ENCODE data around the gene NOS1. TPM values are rescaled to one million over a fixed set of nuclear protein-coding genes. Genes with fewer than 3 reads are reported as not detected.
A peak's percentile ranks its signal among the peaks of the same experiment; 100 is the strongest.
"Not testable (repeated sequence)": the region's sequence is repeated elsewhere in the genome, so short reads cannot be mapped to it uniquely, and the experiment has no call there.

Gene NOS1
- total and polyA plus RNA-seq, 5 experiments from 2014 or later, result not detected

DNA sequence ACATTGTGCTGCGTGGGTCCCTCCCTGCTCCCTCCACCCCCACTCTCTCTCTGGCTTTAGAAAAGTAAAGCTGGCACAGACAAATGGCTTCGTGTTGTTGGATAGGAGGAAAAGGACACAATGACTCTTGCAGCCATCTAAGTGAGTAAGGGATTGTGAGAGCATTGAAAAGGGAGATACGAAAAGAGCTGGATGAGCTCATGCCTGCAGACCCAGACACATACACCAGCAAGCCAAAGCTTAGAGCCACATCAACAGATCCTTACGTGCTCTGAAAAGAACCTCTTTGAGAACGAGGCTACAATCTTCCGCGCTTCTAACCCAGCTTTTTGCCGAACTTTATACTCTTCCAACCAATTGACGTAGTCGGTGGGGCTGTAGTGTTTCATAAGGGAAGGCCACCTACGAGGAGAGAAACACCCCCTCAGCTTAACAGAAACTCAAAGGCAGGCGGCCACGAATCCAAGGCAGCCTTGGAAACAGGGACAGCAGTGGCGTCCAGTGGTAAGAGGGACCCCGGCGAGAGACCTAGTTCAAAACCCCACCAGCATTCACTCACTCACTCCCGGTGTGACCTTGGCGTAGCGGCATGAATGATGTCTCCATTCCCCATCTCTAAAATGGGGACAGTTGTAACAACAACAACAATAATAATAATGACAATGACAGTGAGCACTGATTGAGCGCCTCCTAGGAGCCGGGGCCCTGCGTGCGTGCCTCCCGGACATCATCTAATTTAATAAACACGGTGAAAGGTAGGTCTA, 172.3 kb downstream of the NOS1 start:
- DNase-seq (no peak), ATAC-seq (no peak)
- Mint-ChIP-seq H3K36me3 (peaks cover 4 to 35% (median 15%) of the 10 kb centered on the region in 3 donors), H3K27ac (peak overlapping the region; percentile 82 to 97 (median 93)), H3K27me3 (peaks cover 0 to 7% (median 0%) of the 10 kb centered on the region in 5 donors), H3K4me3 (peak overlapping the region; percentile 89 to 97 (median 94)), H3K9me3 (no peaks in the 10 kb centered on the region), H3K4me1 (peaks cover 11 to 49% (median 28%) of the 10 kb centered on the region in 4 donors)
- POLR2A ChIA-PET, result interaction anchor here (0.6 kb wide), 1 partner anchor 304 kb away, joined by 3 read pairs; no protein-coding TSS in a partner anchor

GRCh38 chr12:117188121-117188665, 173.2 kb downstream of the NOS1 start:
- H3K4me3 Mint-ChIP-seq, result peak overlapping the region; percentile 65 to 97 (median 94)
- DNase-seq (no peak), ATAC-seq (no peak)
- peaks cover 0 to 2% (median 0%) of the 10 kb centered on the region in 5 donors for H3K27me3 Mint-ChIP-seq
- H3K27ac Mint-ChIP-seq, result peak overlapping the region in 5 of 10 donors; percentile 11 to 88 (median 43)
- H3K9me3 Mint-ChIP-seq, result no peaks in the 10 kb centered on the region
- POLR2A ChIA-PET, result no interaction called here
- H3K4me1 Mint-ChIP-seq, result peaks cover 13 to 51% (median 28%) of the 10 kb centered on the region in 4 donors
- H3K36me3 Mint-ChIP-seq, result peaks cover 4 to 43% (median 22%) of the 10 kb centered on the region in 3 donors

DNA sequence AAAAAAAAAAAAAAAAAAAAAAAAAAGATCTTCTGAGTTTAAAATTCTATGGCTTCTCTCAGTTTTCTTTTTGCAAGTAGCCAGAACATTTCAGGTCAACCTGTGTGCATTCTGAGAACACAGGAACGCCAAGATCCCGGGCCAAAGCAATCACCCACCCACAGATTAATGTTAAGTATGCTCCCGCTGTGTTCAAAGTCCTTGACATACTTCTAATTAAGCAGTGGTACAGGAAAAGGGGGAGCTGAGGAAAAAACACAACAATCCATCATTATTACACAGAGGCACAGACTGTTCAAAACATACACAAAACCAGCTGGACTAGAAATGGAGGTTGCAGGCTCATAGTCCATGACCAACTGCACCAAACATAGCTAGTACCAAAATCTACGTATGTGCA, 174.0 kb downstream of the NOS1 start:
- no peak for DNase-seq
- Mint-ChIP-seq H3K4me1 (peaks cover 13 to 51% (median 28%) of the 10 kb centered on the region in 4 donors), H3K27me3 (no peaks in the 10 kb centered on the region), H3K27ac (no peak overlapping the region), H3K9me3 (no peaks in the 10 kb centered on the region), H3K4me3 (peak overlapping the region in 1 of 10 donors; percentile 28), H3K36me3 (peaks cover 4 to 51% (median 22%) of the 10 kb centered on the region in 3 donors)
- POLR2A ChIA-PET, result no interaction called here
- ATAC-seq, result no peak

DNA sequence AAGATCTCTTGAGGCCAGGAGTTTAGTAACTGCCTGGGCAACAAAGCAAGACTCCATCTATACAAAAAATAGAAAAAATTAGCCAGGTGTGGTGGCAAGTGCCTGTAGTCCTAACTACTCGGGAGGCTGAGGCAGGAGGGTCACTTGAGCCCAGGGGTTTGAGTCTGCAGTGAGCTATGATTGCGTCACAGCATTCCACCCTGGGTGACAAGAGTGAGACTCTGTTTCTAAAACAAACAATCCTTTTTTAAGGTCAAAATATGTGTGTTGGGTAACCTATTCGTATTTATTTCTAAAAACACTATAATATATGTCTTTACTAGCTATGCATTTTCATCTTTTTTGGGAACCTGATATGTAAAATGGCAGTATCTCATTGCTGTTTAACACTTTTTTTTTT, 178.6 kb downstream of the NOS1 start:
- Mint-ChIP-seq H3K4me1 (peaks cover 16 to 38% (median 22%) of the 10 kb centered on the region in 4 donors), H3K4me3 (no peak overlapping the region), H3K9me3 (peaks cover 0 to 2% (median 0%) of the 10 kb centered on the region in 9 donors), H3K27me3 (no peaks in the 10 kb centered on the region), H3K27ac (no peak overlapping the region), H3K36me3 (peaks cover 18 to 93% (median 54%) of the 10 kb centered on the region in 3 donors)
- POLR2A ChIA-PET, result no interaction called here
- DNase-seq, result no peak
- no peak for ATAC-seq

GRCh38 chr12:117181468-117181843, 180.0 kb downstream of the NOS1 start:
- ATAC-seq, DNase-seq, H3K4me3 Mint-ChIP-seq, H3K27me3 Mint-ChIP-seq, H3K27ac Mint-ChIP-seq, H3K9me3 Mint-ChIP-seq, POLR2A ChIA-PET: not testable (repeated sequence)
- peaks cover 12 to 33% (median 22%) of the 10 kb centered on the region in 4 donors for H3K4me1 Mint-ChIP-seq
- H3K36me3 Mint-ChIP-seq, result peaks cover 14 to 97% (median 54%) of the 10 kb centered on the region in 3 donors

DNA sequence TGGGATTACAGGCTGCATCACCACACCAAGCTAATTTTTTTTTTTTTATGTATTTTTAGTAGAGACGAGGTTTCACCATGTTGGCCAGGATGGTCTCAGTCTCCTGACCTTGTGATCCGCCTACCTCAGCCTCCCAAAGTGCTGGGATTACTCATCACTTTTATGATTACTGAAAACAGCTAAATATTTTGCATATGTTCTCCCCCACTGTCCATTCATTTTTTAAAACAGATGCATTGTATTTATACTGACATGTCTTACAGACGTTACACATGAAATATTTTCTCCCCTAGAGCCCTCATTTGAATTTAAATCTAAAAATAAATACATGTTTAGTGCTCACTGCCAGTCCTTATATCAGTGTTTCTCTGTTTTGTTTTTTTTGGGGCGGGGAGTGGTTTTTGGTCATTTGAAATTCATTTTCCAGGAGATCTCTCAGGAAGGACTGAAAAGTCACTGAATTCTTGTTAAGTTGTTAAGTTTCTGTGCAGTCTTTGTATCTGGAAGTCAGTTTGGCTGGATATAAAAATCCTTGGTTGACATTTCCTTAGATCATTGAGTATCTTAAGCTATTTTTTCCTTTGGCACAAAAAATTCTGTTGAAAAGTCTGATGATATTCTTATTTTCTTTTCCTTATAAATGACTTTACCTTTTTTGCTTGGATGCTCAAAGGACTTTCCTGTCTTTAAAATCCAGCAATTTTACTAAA, 180.5 kb downstream of the NOS1 start:
- ATAC-seq (no peak), DNase-seq (no peak)
- no peak overlapping the region for H3K27ac Mint-ChIP-seq
- peaks cover 14 to 97% (median 55%) of the 10 kb centered on the region in 3 donors for H3K36me3 Mint-ChIP-seq
- no peaks in the 10 kb centered on the region for H3K27me3 Mint-ChIP-seq
- H3K4me3 Mint-ChIP-seq, result no peak overlapping the region
- H3K9me3 Mint-ChIP-seq, result peaks cover 0 to 2% (median 0%) of the 10 kb centered on the region in 9 donors
- H3K4me1 Mint-ChIP-seq, result peaks cover 12 to 35% (median 25%) of the 10 kb centered on the region in 4 donors
- POLR2A ChIA-PET, result interaction anchor here (0.7 kb wide), 1 partner anchor 42 kb away, joined by 3 read pairs; no protein-coding TSS in a partner anchor

DNA sequence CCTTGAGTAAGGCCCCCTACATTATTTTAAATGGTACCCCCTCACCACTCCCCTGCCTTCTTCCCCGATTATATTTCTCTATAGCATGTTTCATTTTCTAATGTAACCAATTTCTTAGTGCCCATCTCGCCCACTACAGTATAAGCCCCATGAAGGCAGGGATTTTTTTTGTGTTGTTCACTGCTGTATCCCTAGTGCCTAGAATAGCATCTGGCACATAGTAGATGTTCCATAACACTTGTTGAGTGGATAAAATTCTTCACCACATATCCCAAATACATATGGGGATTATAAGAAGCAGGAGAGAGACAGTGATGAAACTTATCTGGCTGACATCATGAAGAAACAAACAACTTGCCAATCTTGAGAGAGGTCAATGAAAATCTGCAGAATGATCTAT, 182.7 kb downstream of the NOS1 start:
- Mint-ChIP-seq H3K9me3 (peaks cover 0 to 2% (median 0%) of the 10 kb centered on the region in 9 donors), H3K4me3 (no peak overlapping the region), H3K36me3 (peaks cover 19 to 99% (median 58%) of the 10 kb centered on the region in 3 donors), H3K4me1 (peaks cover 5 to 37% (median 23%) of the 10 kb centered on the region in 4 donors), H3K27me3 (no peaks in the 10 kb centered on the region), H3K27ac (peak overlapping the region in 4 of 10 donors; percentile 1 to 44 (median 19))
- no peak for DNase-seq
- POLR2A ChIA-PET, result no interaction called here
- no peak for ATAC-seq

- ATAC-seq (no peak), DNase-seq (no peak)
- POLR2A ChIA-PET, result no interaction called here
- Mint-ChIP-seq H3K27ac (peak overlapping the region in 6 of 10 donors; percentile 0 to 57 (median 26)), H3K4me3 (no peak overlapping the region), H3K4me1 (peaks cover 5 to 37% (median 21%) of the 10 kb centered on the region in 4 donors), H3K9me3 (peaks cover 0 to 2% (median 0%) of the 10 kb centered on the region in 9 donors), H3K27me3 (no peaks in the 10 kb centered on the region), H3K36me3 (peaks cover 19 to 99% (median 54%) of the 10 kb centered on the region in 3 donors)
Observed at GRCh38 chr12:117178301-117178700, 183.1 kb downstream of the NOS1 start.

DNA sequence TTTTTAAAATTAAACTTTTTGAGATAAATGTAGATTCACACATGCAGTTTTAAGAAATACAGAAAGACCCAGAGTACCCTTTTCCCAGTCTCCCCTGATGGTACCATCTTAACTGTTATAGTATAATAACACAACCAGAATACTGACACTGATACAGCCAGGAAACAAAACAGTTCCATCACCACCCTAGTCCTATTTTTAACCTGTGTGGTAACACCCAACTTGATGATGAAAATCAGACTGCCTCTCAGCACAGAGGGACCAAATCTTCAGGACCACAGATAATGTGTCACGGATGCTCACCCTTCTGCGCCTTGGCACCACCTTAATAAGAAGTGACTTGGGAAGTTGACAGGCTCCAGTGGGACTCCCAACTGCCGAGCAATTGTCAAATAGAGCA, 189.3 kb downstream of the NOS1 start:
- no peak for DNase-seq
- ATAC-seq, result no peak
- Mint-ChIP-seq H3K9me3 (no peaks in the 10 kb centered on the region), H3K4me1 (peaks cover 0 to 18% (median 11%) of the 10 kb centered on the region in 4 donors), H3K27me3 (no peaks in the 10 kb centered on the region), H3K4me3 (no peak overlapping the region), H3K36me3 (peaks cover 5 to 98% (median 40%) of the 10 kb centered on the region in 3 donors), H3K27ac (peak overlapping the region in 3 of 10 donors; percentile 3 to 40 (median 27))
- POLR2A ChIA-PET, result no interaction called here

- peak overlapping the region in 5 of 10 donors; percentile 3 to 59 (median 27) for H3K27ac Mint-ChIP-seq
- H3K27me3 Mint-ChIP-seq, result no peaks in the 10 kb centered on the region
- no peaks in the 10 kb centered on the region for H3K9me3 Mint-ChIP-seq
- ATAC-seq (no peak), DNase-seq (no peak)
- no peak overlapping the region for H3K4me3 Mint-ChIP-seq
- POLR2A ChIA-PET, result interaction anchor here (0.6 kb wide), 1 partner anchor 672 kb away, joined by 6 read pairs; no protein-coding TSS in a partner anchor
- peaks cover 5 to 98% (median 40%) of the 10 kb centered on the region in 3 donors for H3K36me3 Mint-ChIP-seq
- H3K4me1 Mint-ChIP-seq, result peaks cover 0 to 17% (median 10%) of the 10 kb centered on the region in 4 donors
Observed at GRCh38 chr12:117171499-117172162, 189.8 kb downstream of the NOS1 start.

DNA sequence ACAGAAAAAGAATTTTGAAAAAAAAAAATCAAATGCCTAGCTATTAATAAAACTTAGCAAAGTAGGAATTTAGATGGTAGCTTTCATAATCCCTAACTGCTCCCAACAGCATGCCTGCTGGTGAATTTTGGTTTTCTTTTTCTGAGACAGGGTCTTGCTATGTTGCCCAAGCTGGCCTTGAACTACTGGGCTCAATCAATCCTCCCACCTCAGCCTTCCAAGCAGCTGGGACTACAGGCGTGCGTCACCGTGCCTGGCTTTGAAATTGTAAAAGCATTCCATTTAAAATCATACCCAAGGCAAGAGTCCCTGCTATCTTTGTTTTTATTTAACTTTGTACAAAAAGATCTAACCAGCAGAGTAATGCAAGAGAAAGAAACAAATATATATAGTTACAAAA, 191.9 kb downstream of the NOS1 start:
- no peak for DNase-seq
- no peak for ATAC-seq
- peak overlapping the region in 2 of 10 donors; percentile 44 to 61 for H3K27ac Mint-ChIP-seq
- H3K36me3 Mint-ChIP-seq, result peaks cover 5 to 97% (median 31%) of the 10 kb centered on the region in 3 donors
- H3K4me1 Mint-ChIP-seq, result peaks cover 0 to 12% (median 5%) of the 10 kb centered on the region in 4 donors
- POLR2A ChIA-PET, result no interaction called here
- H3K27me3 Mint-ChIP-seq, result no peaks in the 10 kb centered on the region
- no peak overlapping the region for H3K4me3 Mint-ChIP-seq
- H3K9me3 Mint-ChIP-seq, result no peaks in the 10 kb centered on the region

- POLR2A ChIA-PET, result no interaction called here
Observed at GRCh38 chr12:117168976-117169375, 192.4 kb downstream of the NOS1 start.

More at GRCh38 chr12:117168976-117169375, 192.4 kb downstream of the NOS1 start:
- H3K4me3 Mint-ChIP-seq, result no peak overlapping the region
- H3K27me3 Mint-ChIP-seq, result no peaks in the 10 kb centered on the region
- peaks cover 0 to 97% (median 26%) of the 10 kb centered on the region in 3 donors for H3K36me3 Mint-ChIP-seq
- H3K27ac Mint-ChIP-seq, result peak overlapping the region in 1 of 10 donors; percentile 4
- DNase-seq (no peak), ATAC-seq (no peak)
- no peaks in the 10 kb centered on the region for H3K9me3 Mint-ChIP-seq
- peaks cover 0 to 12% (median 5%) of the 10 kb centered on the region in 4 donors for H3K4me1 Mint-ChIP-seq
